Central memory CD8-positive, alpha-beta T cell (primary cell): ENCODE measurements around the gene F12.
"Not testable (repeated sequence)": the region's sequence is repeated elsewhere in the genome, so short reads cannot be mapped to it uniquely, and the experiment has no call there.

Source experiments
- ATAC-seq: fragments of 150-1000 bp; cut with Tn5 transposase; replicated peaks from 2 replicates; pipeline ENCODE4 v1.10.0; 2022; ENCODE audit warnings: mild to moderate bottlenecking, moderate FRiP score, moderate number of reproducible peaks; ENCODE audit not compliant: poor library complexity, severe bottlenecking; ENCODE audit errors: extremely low read depth
- DNase-seq, 2 donors: peaks; one replicate each; pipeline ENCODE4 v3.0.0; 2021; ENCODE audit warnings: low spot score in 2 of 2
- H3K27ac Mint-ChIP-seq: one replicate; pipeline ENCODE4 v1.8.0; 2022; ENCODE audit warnings: low read depth, mild to moderate bottlenecking, moderate library complexity, mixed read lengths
- H3K27me3 Mint-ChIP-seq: one replicate; pipeline ENCODE4 v1.8.0; 2022; ENCODE audit warnings: mixed read lengths
- H3K36me3 Mint-ChIP-seq: one replicate; pipeline ENCODE4 v1.8.0; 2022; ENCODE audit warnings: mild to moderate bottlenecking, moderate library complexity, mixed read lengths; ENCODE audit not compliant: insufficient read depth
- H3K4me1 Mint-ChIP-seq: one replicate; pipeline ENCODE4 v1.8.0; 2022; ENCODE audit warnings: mixed read lengths
- H3K4me3 Mint-ChIP-seq: one replicate; pipeline ENCODE4 v1.8.0; 2022; ENCODE audit warnings: mild to moderate bottlenecking, moderate library complexity, mixed read lengths
- H3K9me3 Mint-ChIP-seq: one replicate; pipeline ENCODE4 v1.8.0; 2022; ENCODE audit warnings: mixed read lengths

F12 gene

DNA sequence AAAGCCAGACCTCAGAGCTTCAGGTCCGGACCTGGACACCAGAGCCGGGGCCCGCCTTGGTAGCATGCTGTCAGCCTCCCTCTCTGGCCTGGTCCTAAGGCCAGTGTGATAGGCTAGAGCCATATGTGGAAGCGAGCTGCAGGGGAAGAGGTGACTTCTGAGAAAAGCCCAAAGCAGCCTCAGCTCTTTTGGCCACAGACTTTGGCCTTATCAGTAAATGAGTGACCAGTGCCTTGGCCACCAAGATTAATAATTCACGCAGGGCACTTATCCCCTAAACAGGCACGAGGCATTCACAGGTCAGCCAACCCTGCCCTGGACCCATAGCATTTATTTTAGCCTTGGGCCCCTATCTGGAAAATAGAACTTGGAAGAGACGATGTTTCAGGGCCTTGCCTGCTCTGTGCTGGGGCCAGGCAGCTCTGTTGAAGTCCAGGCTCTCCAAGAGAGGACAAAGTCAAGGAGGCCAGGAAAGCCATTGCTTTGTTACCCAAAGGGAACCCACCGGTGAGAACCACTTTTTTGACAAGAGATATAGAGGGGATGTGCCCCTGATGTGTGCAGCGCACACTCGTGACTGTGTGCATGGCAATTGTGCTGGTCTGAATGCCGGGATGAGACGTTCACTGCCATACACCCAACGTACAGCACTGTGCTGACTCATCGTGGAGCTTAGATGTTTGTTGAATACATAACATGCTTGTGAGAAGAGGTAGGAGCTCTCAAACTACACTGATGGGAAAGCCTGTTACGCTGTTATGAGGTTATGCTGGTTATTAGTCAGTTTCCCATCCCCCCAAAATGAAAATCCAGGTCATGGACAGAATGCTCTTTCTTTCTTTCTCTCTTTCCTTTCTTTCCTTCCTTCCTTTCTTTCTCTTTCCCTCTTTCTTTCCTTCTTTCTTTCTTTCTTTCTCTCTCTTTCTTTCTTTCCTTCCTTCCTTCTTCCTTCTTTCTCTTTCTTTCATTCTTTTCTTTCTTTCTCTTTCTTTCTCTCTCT lies 30.2 kb downstream of the F12 start:
- Mint-ChIP-seq H3K27me3 (no peaks in the 10 kb centered on the region), H3K36me3 (peaks cover 2% of the 10 kb centered on the region), H3K27ac (no peak overlapping the region), H3K4me1 (peaks cover 30% of the 10 kb centered on the region), H3K4me3 (no peak overlapping the region), H3K9me3 (no peaks in the 10 kb centered on the region)
- DNase-seq (no peak), ATAC-seq (no peak)

DNA sequence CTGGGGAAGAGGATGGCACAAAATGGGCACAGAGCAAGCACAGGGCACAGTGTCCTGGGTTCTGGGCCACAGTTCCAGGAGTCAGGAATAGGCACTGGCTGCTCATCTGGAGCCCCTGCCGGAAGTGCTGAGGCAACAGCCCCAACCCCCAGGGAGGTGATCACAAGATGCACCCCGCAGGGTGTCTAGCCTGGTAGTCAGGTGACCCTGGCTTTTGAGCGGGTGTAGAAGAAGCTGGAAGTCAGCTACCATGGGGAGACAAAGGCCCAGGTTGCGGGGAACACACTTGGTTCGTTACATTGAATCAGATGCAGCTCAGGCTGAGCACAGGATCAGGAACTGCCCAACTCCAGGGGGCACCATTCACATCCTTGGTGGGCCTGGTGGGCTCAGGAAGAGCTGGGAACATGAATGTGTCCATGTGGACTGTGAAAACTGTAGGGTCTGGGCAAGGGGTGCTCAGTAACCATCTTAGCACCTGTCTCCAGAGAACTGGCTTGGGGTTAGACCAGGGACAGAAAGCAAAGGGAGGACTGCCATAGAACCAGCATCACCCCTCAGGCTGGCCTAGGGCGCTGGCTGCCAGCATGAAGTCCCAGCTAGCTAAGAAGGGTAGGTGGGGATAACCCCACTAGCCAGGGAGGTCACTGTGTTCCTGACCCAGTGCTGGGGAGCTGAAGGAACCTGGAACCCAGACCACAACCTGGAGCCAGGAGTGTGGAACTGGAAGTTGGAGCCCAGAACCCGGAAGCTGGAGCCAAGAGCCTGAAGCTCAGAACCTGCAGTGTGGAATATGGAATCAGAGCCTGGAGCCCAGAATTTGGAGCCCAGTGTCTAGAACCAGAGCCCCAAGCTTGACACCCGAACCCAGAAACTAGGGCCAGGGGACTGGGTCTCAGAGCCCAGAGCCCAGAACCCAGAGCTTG lies 31.2 kb downstream of the F12 start:
- H3K4me1 Mint-ChIP-seq = peaks cover 33% of the 10 kb centered on the region
- ATAC-seq (no peak), DNase-seq (no peak)
- H3K27ac Mint-ChIP-seq = no peak overlapping the region
- no peaks in the 10 kb centered on the region for H3K9me3 Mint-ChIP-seq
- peaks cover 5% of the 10 kb centered on the region for H3K36me3 Mint-ChIP-seq
- H3K27me3 Mint-ChIP-seq = no peaks in the 10 kb centered on the region
- no peak overlapping the region for H3K4me3 Mint-ChIP-seq

DNA sequence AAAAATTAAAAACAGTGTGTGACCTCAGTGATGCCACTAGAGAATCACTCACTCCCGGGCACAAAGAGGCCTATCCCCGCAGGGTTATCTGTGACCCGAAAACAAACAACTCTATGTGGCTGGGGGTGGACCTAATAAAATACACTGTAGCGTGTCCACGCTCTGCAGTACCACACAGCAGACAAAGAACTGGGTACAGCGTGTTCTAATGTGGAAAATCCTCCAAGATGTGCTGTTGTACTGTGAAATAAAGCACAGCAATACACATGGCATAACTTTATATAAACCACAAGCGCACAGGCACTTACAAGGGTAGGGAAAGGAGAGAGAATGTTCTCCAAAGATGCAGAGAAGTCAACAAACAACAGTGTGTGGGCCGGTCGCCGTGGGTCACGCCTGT lies 33.3 kb downstream of the F12 start:
- H3K27me3 Mint-ChIP-seq = no peaks in the 10 kb centered on the region
- peaks cover 11% of the 10 kb centered on the region for H3K36me3 Mint-ChIP-seq
- ATAC-seq (no peak), DNase-seq (no peak)
- H3K9me3 Mint-ChIP-seq = no peaks in the 10 kb centered on the region
- H3K4me3 Mint-ChIP-seq = no peak overlapping the region
- H3K27ac Mint-ChIP-seq = no peak overlapping the region
- H3K4me1 Mint-ChIP-seq = peaks cover 48% of the 10 kb centered on the region

DNA sequence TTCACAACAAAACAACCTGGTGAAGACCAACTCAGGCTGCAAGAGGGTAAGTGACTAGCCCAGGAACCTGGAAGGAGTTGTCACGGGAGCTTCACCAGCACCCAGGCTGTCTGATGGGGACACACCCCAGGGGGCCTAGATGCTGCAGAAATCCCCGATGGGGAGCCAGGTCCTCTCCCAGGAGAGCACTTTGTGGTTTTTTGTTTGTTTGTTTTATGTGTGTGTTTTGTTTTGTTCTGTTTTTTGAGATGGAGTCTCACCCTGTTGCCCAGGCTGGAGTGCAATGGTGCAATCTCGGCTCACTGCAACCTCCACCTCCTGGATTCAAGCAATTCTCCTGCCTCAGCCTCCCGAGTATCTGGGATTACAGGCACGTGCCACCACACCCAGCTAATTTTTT lies 33.8 kb downstream of the F12 start:
- H3K27me3 Mint-ChIP-seq, H3K4me3 Mint-ChIP-seq, DNase-seq, H3K9me3 Mint-ChIP-seq, H3K27ac Mint-ChIP-seq, ATAC-seq: not testable (repeated sequence)
- Mint-ChIP-seq H3K36me3 (peaks cover 11% of the 10 kb centered on the region), H3K4me1 (peaks cover 48% of the 10 kb centered on the region)

DNA sequence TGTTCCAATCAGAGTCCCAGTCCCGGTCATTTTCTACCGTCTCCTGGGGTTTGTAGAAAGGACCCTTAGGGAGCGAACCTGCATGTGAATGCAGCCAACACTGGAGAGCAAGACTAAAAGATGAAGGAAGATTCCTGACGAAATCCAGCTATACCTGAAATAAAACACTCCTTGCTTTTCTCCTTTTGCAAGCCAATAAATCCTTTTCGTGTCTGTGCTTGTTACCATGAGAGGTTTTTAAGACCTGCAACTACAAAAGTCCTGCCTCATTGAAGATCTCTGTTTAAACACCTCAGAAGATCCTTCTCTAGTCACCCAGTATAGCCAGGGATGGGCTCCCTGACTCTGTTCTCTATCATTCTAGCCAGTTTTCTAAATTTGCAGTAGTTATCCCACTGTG lies 35.2 kb downstream of the F12 start:
- Mint-ChIP-seq H3K9me3 (no peaks in the 10 kb centered on the region), H3K27me3 (no peaks in the 10 kb centered on the region), H3K36me3 (peaks cover 18% of the 10 kb centered on the region), H3K4me1 (peaks cover 44% of the 10 kb centered on the region), H3K4me3 (no peak overlapping the region), H3K27ac (peak overlapping the region; percentile 87)
- DNase-seq (no peak), ATAC-seq (no peak)

DNA sequence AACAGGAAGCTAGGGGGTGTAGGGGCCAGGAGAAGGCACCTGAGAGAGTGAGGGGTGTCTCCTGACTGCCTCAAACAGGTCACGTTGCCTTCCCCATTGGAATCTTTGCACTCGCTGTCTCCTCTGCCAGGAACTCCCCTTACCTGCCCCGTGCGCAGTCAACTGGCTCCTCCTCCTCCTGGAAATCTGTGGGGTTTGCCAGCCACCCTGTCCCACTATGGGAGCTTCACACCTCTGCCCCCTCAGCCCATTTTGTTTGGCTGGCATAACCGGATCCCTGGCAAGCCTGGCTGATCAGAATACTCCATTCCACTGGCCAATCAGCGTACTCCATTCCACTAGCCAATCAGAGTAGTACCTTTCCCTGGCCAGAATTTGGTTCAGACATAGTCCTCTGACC lies 35.6 kb downstream of the F12 start:
- DNase-seq = no peak
- peak overlapping the region; percentile 87 for H3K27ac Mint-ChIP-seq
- H3K4me3 Mint-ChIP-seq = no peak overlapping the region
- H3K9me3 Mint-ChIP-seq = no peaks in the 10 kb centered on the region
- ATAC-seq = no peak
- peaks cover 23% of the 10 kb centered on the region for H3K36me3 Mint-ChIP-seq
- H3K27me3 Mint-ChIP-seq = no peaks in the 10 kb centered on the region
- peaks cover 45% of the 10 kb centered on the region for H3K4me1 Mint-ChIP-seq

DNA sequence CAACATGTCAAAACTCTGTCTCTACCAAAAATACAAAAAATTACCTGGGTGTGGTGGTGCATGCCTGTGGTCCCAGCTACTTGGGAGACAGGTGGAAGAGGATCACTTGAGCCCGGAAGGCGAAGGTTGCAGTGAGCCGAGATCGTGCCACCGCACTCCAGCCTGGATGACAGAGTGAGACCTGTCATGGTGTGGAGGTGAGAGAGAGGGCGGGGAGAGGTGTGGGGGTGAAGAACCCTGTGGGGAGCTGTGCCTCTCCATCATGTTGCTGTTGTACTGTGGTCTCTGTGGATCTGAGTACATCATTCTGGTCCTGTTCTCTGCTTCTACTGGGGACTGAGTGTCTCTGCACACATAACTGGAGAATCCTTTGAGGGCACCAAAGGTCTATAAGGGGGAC lies 36.5 kb downstream of the F12 start:
- Mint-ChIP-seq H3K36me3 (peaks cover 30% of the 10 kb centered on the region), H3K27ac (peak overlapping the region; percentile 87), H3K4me1 (peaks cover 51% of the 10 kb centered on the region), H3K4me3 (peak overlapping the region; percentile 45), H3K9me3 (no peaks in the 10 kb centered on the region), H3K27me3 (no peaks in the 10 kb centered on the region)
- DNase-seq = peak in 1 of 2 donors; percentile 20
- peak; percentile 82 for ATAC-seq

DNA sequence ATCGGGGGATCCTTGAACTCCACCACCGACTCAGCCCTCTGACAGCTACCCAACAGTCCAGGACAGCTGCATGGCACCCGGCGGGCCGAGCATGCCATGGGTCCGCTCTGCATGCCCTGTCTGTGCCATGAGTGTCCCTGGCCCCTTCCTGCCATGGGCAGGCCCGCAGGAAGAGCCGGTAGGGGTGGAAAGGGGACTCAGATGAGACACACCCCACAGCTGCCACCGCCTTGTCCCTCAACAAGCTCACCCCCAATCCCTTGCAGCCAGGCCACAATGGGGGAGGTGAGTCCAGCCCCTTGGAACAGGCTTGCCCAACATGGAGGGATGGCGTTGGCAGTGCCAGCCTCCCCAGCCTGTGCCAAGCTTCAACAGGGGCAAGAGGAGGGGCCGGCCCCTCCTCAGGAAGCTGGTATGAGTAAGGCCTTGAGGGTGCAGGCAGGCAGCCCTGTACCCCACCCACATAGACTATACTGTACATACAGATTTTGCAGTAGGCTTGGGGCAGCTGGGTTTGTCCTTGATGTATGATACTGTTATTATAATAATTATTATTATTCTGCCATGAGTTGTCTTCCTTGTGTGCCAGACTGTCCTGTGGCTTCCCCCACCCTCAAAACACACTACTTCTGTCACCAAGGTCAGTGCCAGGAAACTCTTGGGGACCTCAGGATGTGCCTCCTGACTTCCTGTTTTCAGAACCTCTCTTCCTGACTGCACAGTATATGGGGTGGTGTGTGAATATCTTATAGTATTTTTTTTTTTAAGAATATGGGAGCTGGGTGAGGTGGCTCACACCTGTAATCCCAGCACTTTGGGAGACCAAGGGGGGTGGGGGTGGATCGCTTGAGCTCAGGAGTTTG lies 37.1 kb downstream of the F12 start:
- peak overlapping the region; percentile 45 for H3K4me3 Mint-ChIP-seq

DNA sequence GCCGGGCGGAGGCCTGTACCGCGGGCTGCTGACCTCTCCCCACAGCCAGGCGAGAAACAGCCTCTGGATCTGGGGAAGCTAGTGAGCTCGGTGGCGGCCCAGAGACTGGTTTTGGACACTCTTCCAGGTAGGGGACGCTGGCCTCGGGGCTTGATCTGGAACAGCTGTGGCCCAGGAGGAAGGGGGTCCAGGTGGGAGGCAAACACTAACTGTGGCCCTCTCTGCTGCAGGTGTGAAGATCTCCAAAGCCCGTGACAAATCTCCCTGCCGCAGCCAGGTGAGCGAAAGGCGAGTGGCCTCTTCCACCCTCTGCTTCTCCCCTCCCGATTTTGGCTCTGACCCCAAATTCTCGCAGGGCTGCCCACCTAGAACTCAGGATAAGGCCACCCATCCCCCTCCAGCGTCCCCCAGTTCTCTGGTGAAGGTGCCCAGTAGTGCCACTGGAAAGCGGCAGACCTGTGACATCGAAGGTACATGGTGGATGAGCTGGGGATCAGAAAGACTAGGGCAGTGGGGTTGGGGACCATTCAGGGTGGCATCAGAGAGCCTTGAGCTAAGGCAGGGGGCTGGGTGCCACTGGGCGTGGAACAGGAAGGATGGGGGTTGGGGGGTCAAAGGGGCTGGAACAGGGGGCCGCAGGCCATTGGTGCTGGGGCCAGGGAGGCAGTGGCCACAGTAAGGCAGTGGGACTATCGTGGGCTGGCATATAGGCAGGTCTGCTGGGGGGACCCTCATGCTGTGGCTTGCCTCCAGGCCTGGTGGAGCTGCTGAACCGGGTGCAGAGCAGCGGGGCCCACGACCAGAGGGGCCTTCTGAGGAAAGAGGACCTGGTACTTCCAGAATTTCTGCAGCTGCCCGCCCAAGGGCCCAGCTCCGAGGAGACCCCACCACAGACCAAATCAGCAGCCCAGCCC lies 38.0 kb downstream of the F12 start:
- peaks cover 32% of the 10 kb centered on the region for H3K36me3 Mint-ChIP-seq
- ATAC-seq = no peak

More for the DNA sequence above, 37.1 kb downstream of the F12 start:
- Mint-ChIP-seq H3K9me3 (no peaks in the 10 kb centered on the region), H3K27me3 (no peaks in the 10 kb centered on the region), H3K27ac (peak overlapping the region; percentile 87), H3K36me3 (peaks cover 30% of the 10 kb centered on the region), H3K4me1 (peaks cover 51% of the 10 kb centered on the region)
- DNase-seq (no peak), ATAC-seq (peak; percentile 62)

DNA sequence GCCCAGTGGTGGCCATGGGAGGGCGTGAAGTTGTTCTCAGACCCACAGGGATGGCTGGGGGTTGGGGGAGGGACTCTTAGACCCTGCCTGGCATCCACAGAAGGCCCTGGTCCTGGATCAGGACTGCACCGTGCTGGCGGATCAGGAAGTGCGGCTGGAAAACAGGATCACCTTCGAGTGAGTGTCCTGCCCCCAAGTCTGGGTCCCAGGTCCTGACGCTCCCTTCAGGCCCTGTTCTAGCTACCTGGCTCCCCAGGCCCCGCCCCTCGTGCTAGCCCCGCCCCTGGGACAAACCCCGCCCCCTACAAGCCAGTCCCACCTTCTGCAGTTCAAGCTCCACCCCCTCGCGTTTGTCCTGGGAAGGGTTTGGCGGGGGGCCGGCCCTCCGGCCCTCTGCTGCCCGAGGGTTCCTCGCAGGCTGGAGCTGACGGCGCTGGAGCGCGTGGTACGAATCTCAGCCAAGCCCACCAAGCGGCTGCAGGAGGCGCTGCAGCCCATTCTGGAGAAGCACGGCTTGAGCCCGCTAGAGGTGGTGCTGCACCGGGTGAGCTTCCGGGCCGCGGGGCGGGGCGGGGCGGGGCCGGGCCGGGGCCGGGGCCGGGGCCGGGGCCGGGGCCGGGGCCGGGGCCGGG lies 38.8 kb downstream of the F12 start:
- Mint-ChIP-seq H3K4me3 (no peak overlapping the region), H3K27ac (no peak overlapping the region), H3K36me3 (peaks cover 34% of the 10 kb centered on the region), H3K27me3 (no peaks in the 10 kb centered on the region), H3K9me3 (no peaks in the 10 kb centered on the region), H3K4me1 (peaks cover 57% of the 10 kb centered on the region)
- DNase-seq (peak in 1 of 2 donors; percentile 27), ATAC-seq (peak; percentile 42)

More for the DNA sequence above, 38.0 kb downstream of the F12 start:
- Mint-ChIP-seq H3K27me3 (no peaks in the 10 kb centered on the region), H3K9me3 (no peaks in the 10 kb centered on the region), H3K27ac (no peak overlapping the region), H3K4me1 (peaks cover 55% of the 10 kb centered on the region), H3K4me3 (peak overlapping the region; percentile 55)
- no peak for DNase-seq
